SK-N-SH (cell line): ENCODE data around the gene P3H2. TPM values are rescaled to one million over a fixed set of nuclear protein-coding genes. Genes with fewer than 3 reads are reported as not detected.

Experiments used
- CTCF ChIA-PET: fragments of 300-600, 350-600 bp; formaldehyde crosslinking; extraction: SDS; loops from one replicate; lab custom pipeline; 2021; lab: Yijun Ruan, JAX
- POLR2A ChIA-PET: fragments of 350-600 bp; sonication (Branson Sonifier 250); formaldehyde crosslinking; extraction: SDS; loops from one replicate; lab custom pipeline; 2020; ENCODE audit warnings: antibody characterized with exemption, inconsistent platforms; lab: Yijun Ruan, JAX
- DNase-seq: peaks from one replicate; pipeline ENCODE4 v3.0.0; 2012
- H2AFZ ChIP-seq: fragments of 200-600 bp; sonication (generic); 2 replicates; pipeline ENCODE4 v1.8.1; 2016; ENCODE audit warnings: antibody characterized with exemption, mild to moderate bottlenecking, low read depth
- H3F3A ChIP-seq: fragments of 200-600 bp; sonication (generic); replicated peaks from 2 replicates; pipeline ENCODE3; 2016; ENCODE audit warnings: antibody characterized with exemption, mild to moderate bottlenecking; ENCODE audit not compliant: insufficient read depth
- H3K27ac ChIP-seq, 2 experiments: fragments of 200-500 bp in 1 of 2; fragments of 200-600 bp in 1 of 2; sonication (Bioruptor generic) in 1 of 2; sonication (generic), shearing (Covaris generic) in 1 of 2; 2 replicates each; pipeline versions ENCODE4 v1.5.1 to v1.6.1; 2014 to 2016; ENCODE audit warnings: low read depth in 2 of 2, inconsistent platforms in 1 of 2, low read length in 1 of 2, mild to moderate bottlenecking in 1 of 2, mixed read lengths in 1 of 2
- H3K27me3 ChIP-seq: fragments of 200-600 bp; sonication (generic), shearing (Covaris generic); 2 replicates; pipeline ENCODE4 v1.6.1; 2016; ENCODE audit warnings: mixed run types; ENCODE audit not compliant: insufficient read depth
- H3K36me3 ChIP-seq, 2 experiments: fragments of 200-500 bp in 1 of 2; fragments of 200-600 bp in 1 of 2; sonication (Bioruptor generic) in 1 of 2; sonication (generic) in 1 of 2; replicated peaks in 1 of 2; 2 replicates each; pipeline versions ENCODE3 to v1.5.1; 2014 to 2016; ENCODE audit warnings: low read length in 1 of 2, mild to moderate bottlenecking in 1 of 2; ENCODE audit not compliant: insufficient read depth in 2 of 2, control insufficient read depth in 1 of 2
- H3K4me1 ChIP-seq, 2 experiments: fragments of 200-500 bp in 1 of 2; fragments of 200-600 bp in 1 of 2; sonication (Bioruptor generic) in 1 of 2; sonication (generic), shearing (Covaris generic) in 1 of 2; 2 replicates each; pipeline versions ENCODE4 v1.5.1 to v1.6.1; 2014 to 2016; ENCODE audit warnings: low read depth in 1 of 2, low read length in 1 of 2, mixed run types in 1 of 2; ENCODE audit not compliant: insufficient read depth in 2 of 2, control insufficient read depth in 1 of 2
- H3K4me2 ChIP-seq: fragments of 200-600 bp; sonication (generic), shearing (Covaris generic); 2 replicates; pipeline ENCODE4 v1.6.1; 2017; ENCODE audit warnings: mixed run types
- H3K4me3 ChIP-seq, 2 experiments: fragments of 200-500 bp in 1 of 2; fragments of 200-600 bp in 1 of 2; sonication (Bioruptor generic) in 1 of 2; sonication (generic), shearing (Covaris generic) in 1 of 2; 2 replicates each; pipeline versions ENCODE4 v1.5.1 to v1.8.1; 2014 to 2016; ENCODE audit warnings: low read depth in 2 of 2, inconsistent platforms in 1 of 2, low read length in 1 of 2, mild to moderate bottlenecking in 1 of 2, mixed read lengths in 1 of 2, moderate library complexity in 1 of 2
- H3K79me2 ChIP-seq: fragments of 200-600 bp; sonication (generic); 2 replicates; pipeline ENCODE4 v1.8.1; 2017; ENCODE audit warnings: mild to moderate bottlenecking; ENCODE audit not compliant: insufficient read depth
- H3K9ac ChIP-seq: fragments of 200-600 bp; sonication (generic); 2 replicates; pipeline ENCODE4 v1.6.1; 2017; ENCODE audit warnings: mixed run types
- H3K9me2 ChIP-seq: fragments of 200-600 bp; sonication (generic); 2 replicates; pipeline ENCODE4 v1.6.1; 2017; ENCODE audit warnings: mixed run types
- H3K9me3 ChIP-seq: fragments of 200-600 bp; sonication (generic); 2 replicates; pipeline ENCODE4 v1.6.1; 2017; ENCODE audit warnings: mixed run types, mild to moderate bottlenecking, moderate library complexity
- H4K20me1 ChIP-seq: fragments of 200-600 bp; sonication (generic); 2 replicates; pipeline ENCODE4 v1.6.1; 2017; ENCODE audit warnings: mild to moderate bottlenecking, mixed run types; ENCODE audit not compliant: insufficient read depth
- CHD2 ChIP-seq: fragments of 150-350 bp; IDR thresholded peaks from 2 replicates; pipeline ENCODE4 v1.6.1; 2018; ENCODE audit warnings: low read length; ENCODE audit not compliant: partially characterized antibody
- ELF1 ChIP-seq: IDR thresholded peaks from 2 replicates; pipeline ENCODE4 v1.4.0; 2012
- FOXJ3 ChIP-seq: sonication (generic); formaldehyde crosslinking; IDR thresholded peaks from 2 replicates; pipeline ENCODE4 v1.5.1; 2020; ENCODE audit warnings: mild to moderate bottlenecking, missing genetic modification reagents
- FOXM1 ChIP-seq: IDR thresholded peaks from 2 replicates; pipeline ENCODE4 v1.4.0; 2012; ENCODE audit warnings: low read depth, mild to moderate bottlenecking
- GATA2 ChIP-seq: sonication (generic); formaldehyde crosslinking; IDR thresholded peaks from 2 replicates; pipeline ENCODE4 v1.5.0; 2020; ENCODE audit warnings: mild to moderate bottlenecking, missing genetic modification reagents
- IRF3 ChIP-seq: fragments of 150-350 bp; IDR thresholded peaks from 2 replicates; pipeline ENCODE4 v1.6.1; 2016; ENCODE audit warnings: mild to moderate bottlenecking, low read depth, low read length
- MEF2A ChIP-seq: IDR thresholded peaks from 2 replicates; pipeline ENCODE4 v1.4.0; 2012; ENCODE audit warnings: low read depth, borderline replicate concordance
- MXI1 ChIP-seq: IDR thresholded peaks from 2 replicates; pipeline ENCODE4 v1.6.1; 2012; ENCODE audit warnings: mild to moderate bottlenecking, low read depth, low read length, improper control_type of control experiment
- NFIC ChIP-seq: IDR thresholded peaks from 2 replicates; pipeline ENCODE4 v1.4.0; 2012; ENCODE audit warnings: borderline replicate concordance
- NRF1 ChIP-seq: IDR thresholded peaks from 2 replicates; pipeline ENCODE4 v1.6.1; 2012; ENCODE audit warnings: low read depth, mild to moderate bottlenecking, low read length
- RCOR1 ChIP-seq: fragments of 150-350 bp; IDR thresholded peaks from 2 replicates; pipeline ENCODE4 v1.6.1; 2017; ENCODE audit warnings: antibody characterized with exemption, low read length
- RFX5 ChIP-seq: IDR thresholded peaks from 2 replicates; pipeline ENCODE4 v1.6.1; 2012; ENCODE audit warnings: mild to moderate bottlenecking, improper control_type of control experiment, low read length
- RXRA ChIP-seq: IDR thresholded peaks from 2 replicates; pipeline ENCODE4 v1.4.0; 2012; ENCODE audit warnings: low read depth, mild to moderate bottlenecking, borderline replicate concordance
- SIN3A ChIP-seq: IDR thresholded peaks from 2 replicates; pipeline ENCODE4 v1.6.1; 2012; ENCODE audit warnings: low read depth, mild to moderate bottlenecking, low read length, moderate library complexity, borderline replicate concordance
- TAF1 ChIP-seq: IDR thresholded peaks from 2 replicates; pipeline ENCODE4 v1.6.1; 2012; ENCODE audit warnings: low read depth, mild to moderate bottlenecking, low read length, moderate library complexity, borderline replicate concordance
- TCF12 ChIP-seq: IDR thresholded peaks from 2 replicates; pipeline ENCODE4 v1.4.0; 2012
- YY1 ChIP-seq: IDR thresholded peaks from 2 replicates; pipeline ENCODE4 v1.4.0; 2012; ENCODE audit warnings: low read depth, mild to moderate bottlenecking
- WGBS: methylation state at CpG from one replicate; pipeline ENCODE4 v1.1.6; 2017; ENCODE audit warnings: low lambda C conversion rate; 5-methylcytosine and 5-hydroxymethylcytosine counted together
- polyA plus RNA-seq, 3 experiments: library from polyadenylated mRNA; depleted of rRNA; stranded (reverse); fragments of >200 nt; gene quantifications; 2 replicates each; pipeline ENCODE4 v1.2.3, GENCODE V29; 2012
- TF ChIP-seq, protein P1 (sequence below): fragments of 150-350 bp; IDR thresholded peaks from 2 replicates; pipeline ENCODE4 v1.6.1; 2017; ENCODE audit warnings: antibody characterized with exemption, low read length, low read depth, borderline replicate concordance
- TF ChIP-seq, protein P2 (sequence below): IDR thresholded peaks from 2 replicates; pipeline ENCODE4 v1.4.0; 2012; ENCODE audit warnings: low read depth, borderline replicate concordance

Gene P3H2
- polyA plus RNA-seq, 1 of the 3 experiments (the other 2 are of a cell fraction): 2.8 TPM

- no peaks in the 10 kb centered on the region for H3K4me1 ChIP-seq
- POLR2A ChIA-PET: no interaction called here
- CTCF ChIA-PET: interaction anchor here (0.5 to 1.6 kb wide), 2 partner anchors 25 to 134 kb away, joined by 3 to 4 read pairs; no protein-coding TSS in a partner anchor
- H3F3A ChIP-seq: no peaks in the 10 kb centered on the region
- H3K36me3 ChIP-seq: no peaks in the 10 kb centered on the region
- no peak overlapping the region for H3K27ac ChIP-seq
- H3K79me2 ChIP-seq: no peaks in the 10 kb centered on the region
- no peak overlapping the region for H3K4me2 ChIP-seq
- H3K9ac ChIP-seq: no peak overlapping the region
- peaks cover 6% of the 10 kb centered on the region; the same call in 1 of the 2 replicates for H3K27me3 ChIP-seq
- TF ChIP-seq RXRA (no peak), TCF12 (no peak), CHD2 (no peak), SIN3A (no peak)
- no peaks in the 10 kb centered on the region for H3K9me3 ChIP-seq
- no peaks in the 10 kb centered on the region for H3K9me2 ChIP-seq
- no peak for DNase-seq
- no peak overlapping the region for H2AFZ ChIP-seq
- no peaks in the 10 kb centered on the region for H4K20me1 ChIP-seq
- no peak overlapping the region for H3K4me3 ChIP-seq
- WGBS: 62% methylated on average over 6 of the region's 6 CpGs
Observed at GRCh38 chr3:189985948-189986347, 134.7 kb downstream of the P3H2 start.

GRCh38 chr3:189983612-189984011 lies 137.1 kb downstream of the P3H2 start:
- CTCF ChIA-PET: interaction anchor here (0.9 kb wide), 1 partner anchor 219 kb away, joined by 3 read pairs; no protein-coding TSS in a partner anchor
- Histone ChIP-seq H4K20me1 (no peaks in the 10 kb centered on the region), H2AFZ (no peak overlapping the region), H3K27ac (no peak overlapping the region), H3F3A (no peaks in the 10 kb centered on the region), H3K9me2 (no peaks in the 10 kb centered on the region), H3K9me3 (no peaks in the 10 kb centered on the region), H3K4me2 (no peak overlapping the region), H3K4me1 (no peaks in the 10 kb centered on the region), H3K36me3 (no peaks in the 10 kb centered on the region), H3K79me2 (no peaks in the 10 kb centered on the region), H3K9ac (no peak overlapping the region), H3K27me3 (no peaks in the 10 kb centered on the region; the same call in 1 of the 2 replicates), H3K4me3 (no peak overlapping the region)
- POLR2A ChIA-PET: no interaction called here
- no peak for DNase-seq
- TF ChIP-seq ELF1 (no peak), IRF3 (no peak), GATA2 (CRISPR knock-in tag) (no peak), NRF1 (no peak), SIN3A (no peak), FOXM1 (no peak), RXRA (no peak), YY1 (no peak), TAF1 (no peak)
- WGBS: 55% methylated on average over 3 of the region's 3 CpGs

DNA sequence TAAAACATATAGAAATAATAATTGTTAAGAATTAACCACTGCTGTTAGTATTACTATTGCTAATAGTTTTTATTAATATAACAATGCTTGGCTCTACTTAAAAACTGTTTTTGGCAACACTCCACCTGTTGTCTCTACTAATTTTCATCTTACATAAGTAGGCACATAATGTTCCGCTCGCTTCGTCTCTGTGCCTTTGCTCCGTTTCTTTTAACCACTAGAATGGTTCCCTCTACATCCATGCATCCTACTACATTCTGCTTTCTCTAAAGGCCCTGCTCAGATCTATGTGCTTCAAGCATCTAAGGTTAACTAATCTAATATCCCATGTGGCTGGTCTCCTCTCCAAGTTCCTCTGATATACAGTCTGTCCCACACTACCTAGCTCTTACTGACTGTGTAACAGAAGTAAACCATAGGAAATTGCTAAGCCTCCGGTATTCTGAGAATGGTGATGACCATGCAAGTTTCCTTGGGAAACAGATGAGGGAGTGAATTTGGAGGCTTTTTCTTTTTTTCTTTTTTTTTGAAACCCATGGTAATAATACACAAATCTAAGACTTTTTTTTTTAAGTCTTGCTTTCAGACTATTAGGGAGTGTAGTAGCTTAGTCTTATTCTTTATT lies 138.3 kb downstream of the P3H2 start:
- Histone ChIP-seq H3K4me2 (no peak overlapping the region), H3K4me1 (no peaks in the 10 kb centered on the region), H3K27ac (no peak overlapping the region), H3K36me3 (no peaks in the 10 kb centered on the region), H3K9ac (no peak overlapping the region), H3K9me2 (no peaks in the 10 kb centered on the region), H2AFZ (no peak overlapping the region), H3K9me3 (no peaks in the 10 kb centered on the region), H3F3A (no peaks in the 10 kb centered on the region), H4K20me1 (no peaks in the 10 kb centered on the region), H3K4me3 (no peak overlapping the region), H3K27me3 (no peaks in the 10 kb centered on the region; the same call in 1 of the 2 replicates), H3K79me2 (no peaks in the 10 kb centered on the region)
- CTCF ChIA-PET: interaction anchor here (1.2 to 1.8 kb wide), 2 partner anchors 15 to 21 kb away, joined by 4 read pairs; no protein-coding TSS in a partner anchor
- no peak for DNase-seq
- WGBS: 59% methylated on average over 5 of the region's 5 CpGs
- POLR2A ChIA-PET: no interaction called here
- TF ChIP-seq FOXM1 (no peak), TCF12 (no peak), NFIC (no peak), ELF1 (no peak), MEF2A (no peak), RFX5 (no peak), RCOR1 (no peak), MXI1 (no peak), FOXJ3 (CRISPR knock-in tag) (no peak), NRF1 (no peak)
- TF ChIP-seq, protein P1, sequence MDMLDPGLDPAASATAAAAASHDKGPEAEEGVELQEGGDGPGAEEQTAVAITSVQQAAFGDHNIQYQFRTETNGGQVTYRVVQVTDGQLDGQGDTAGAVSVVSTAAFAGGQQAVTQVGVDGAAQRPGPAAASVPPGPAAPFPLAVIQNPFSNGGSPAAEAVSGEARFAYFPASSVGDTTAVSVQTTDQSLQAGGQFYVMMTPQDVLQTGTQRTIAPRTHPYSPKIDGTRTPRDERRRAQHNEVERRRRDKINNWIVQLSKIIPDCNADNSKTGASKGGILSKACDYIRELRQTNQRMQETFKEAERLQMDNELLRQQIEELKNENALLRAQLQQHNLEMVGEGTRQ: no peak
- TF ChIP-seq, protein P2, sequence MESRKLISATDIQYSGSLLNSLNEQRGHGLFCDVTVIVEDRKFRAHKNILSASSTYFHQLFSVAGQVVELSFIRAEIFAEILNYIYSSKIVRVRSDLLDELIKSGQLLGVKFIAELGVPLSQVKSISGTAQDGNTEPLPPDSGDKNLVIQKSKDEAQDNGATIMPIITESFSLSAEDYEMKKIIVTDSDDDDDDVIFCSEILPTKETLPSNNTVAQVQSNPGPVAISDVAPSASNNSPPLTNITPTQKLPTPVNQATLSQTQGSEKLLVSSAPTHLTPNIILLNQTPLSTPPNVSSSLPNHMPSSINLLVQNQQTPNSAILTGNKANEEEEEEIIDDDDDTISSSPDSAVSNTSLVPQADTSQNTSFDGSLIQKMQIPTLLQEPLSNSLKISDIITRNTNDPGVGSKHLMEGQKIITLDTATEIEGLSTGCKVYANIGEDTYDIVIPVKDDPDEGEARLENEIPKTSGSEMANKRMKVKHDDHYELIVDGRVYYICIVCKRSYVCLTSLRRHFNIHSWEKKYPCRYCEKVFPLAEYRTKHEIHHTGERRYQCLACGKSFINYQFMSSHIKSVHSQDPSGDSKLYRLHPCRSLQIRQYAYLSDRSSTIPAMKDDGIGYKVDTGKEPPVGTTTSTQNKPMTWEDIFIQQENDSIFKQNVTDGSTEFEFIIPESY: no peak
